Germinal center (tissue), 1 donor: ENCODE data around the gene MSH3.
"Not testable (repeated sequence)": the region's sequence is repeated elsewhere in the genome, so short reads cannot be mapped to it uniquely, and the experiment has no call there.

Experiments
- DNase-seq: peaks from one replicate; pipeline ENCODE4 v3.0.0; 2012; ENCODE audit warnings: mixed read lengths, low spot score

The MSH3 gene

DNA sequence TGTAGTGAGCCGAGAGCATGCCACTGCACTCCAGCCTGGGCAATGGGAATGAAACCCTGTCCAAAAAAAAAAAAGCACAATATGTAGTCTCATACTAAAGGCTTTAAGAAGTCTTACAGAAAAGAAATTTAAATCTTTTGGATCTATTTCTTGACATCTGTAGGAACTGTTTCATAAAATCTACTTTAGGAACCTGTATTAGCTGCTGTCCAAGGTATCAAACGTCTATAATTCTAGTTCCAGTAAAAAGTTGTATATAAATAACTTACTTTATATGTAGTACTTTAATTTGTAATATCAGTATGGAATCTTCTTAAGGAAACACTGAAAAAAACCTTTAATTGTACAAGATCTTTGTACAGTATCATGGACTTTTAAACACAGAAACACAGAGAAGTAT, 199.0 kb downstream of the MSH3 start:
- DNase-seq: no peak

DNA sequence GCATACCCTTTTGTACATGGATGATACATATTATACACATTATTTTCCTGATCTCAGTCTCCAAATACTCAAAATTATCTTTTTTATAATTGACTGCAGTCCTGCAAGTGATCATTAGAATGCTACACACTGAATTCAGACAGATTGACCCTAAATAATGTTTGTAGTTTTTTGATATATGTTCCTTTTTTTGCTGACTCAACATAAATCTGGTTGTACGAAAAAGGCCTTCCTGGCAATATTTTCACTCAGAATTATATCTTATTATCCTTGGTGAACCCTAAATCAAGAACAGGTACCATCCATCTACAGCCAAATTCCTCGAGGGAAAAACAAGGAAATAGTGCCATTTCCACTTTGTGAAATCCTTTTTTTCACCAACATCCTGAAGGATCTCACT, 200.1 kb downstream of the MSH3 start:
- DNase-seq: no peak

DNA sequence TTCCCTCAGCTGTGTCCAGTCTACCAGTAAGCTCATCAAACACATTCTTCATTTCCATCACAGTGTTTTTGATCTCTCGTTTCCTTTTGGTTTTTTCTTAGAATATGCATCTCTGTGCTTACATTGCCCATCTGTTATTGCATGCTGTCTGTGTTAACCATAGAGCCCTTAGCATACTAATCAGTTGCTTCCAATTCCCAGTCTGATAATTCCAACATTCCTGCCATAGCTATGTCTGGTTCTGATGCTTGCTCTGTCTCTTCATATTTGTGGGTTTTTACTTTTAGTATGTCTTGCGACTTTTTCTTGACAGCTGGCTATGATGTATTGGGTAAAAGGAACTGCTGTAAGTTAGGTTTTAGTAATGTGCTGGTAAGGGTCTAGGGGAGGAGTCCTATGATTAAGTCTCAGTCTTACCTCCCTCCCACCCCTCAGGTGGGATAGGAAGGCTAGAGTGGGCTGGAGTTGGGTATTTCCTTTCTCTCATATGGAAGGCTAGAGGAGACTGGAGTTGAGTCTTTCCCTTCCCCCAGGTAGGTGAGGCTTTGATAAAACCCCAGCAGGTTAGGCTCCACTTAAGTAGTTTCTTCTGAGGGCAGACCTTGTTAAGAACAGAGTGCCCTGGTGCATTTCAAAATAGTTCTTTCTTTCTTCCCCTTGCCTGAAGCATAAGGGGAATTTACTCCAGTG, 206.6 kb downstream of the MSH3 start:
- DNase-seq: no peak

DNA sequence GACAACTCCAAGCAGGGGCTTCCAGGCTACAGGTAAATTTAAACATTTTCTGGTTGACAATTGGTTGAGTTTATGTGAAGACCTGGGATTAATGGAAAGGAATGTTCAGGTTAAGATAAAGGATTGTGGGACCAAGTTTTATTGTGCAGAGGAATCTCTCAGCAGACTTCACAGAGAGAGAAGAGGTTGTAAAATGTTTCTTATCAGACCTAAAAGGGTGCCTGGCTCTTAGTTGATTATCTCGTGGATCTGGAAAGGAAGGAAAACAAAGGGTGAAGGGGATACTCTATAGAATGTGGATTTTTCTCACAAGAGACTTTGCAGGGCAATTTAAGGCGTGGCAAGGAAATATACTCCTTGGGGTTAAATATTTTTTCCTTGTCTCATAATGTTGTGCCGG, 209.3 kb downstream of the MSH3 start:
- no peak for DNase-seq

DNA sequence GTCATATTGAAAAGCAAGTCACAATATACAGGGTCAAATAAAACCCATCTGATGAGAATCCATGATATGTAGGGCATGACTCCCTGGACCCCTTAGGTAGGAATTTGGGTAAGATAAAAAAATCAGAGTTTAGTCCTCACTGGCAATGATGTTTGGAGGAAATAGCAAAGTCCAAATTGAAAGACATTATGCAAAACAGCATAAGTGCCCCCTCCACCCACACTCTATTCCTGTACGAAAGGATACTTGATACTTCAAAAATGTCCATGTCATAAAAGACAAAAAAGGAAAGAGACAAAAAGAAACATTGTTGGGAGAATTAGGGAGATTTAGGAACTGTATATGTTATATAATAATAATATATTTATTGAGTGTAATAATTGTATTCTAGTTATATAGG, 209.7 kb downstream of the MSH3 start:
- DNase-seq: no peak

DNA sequence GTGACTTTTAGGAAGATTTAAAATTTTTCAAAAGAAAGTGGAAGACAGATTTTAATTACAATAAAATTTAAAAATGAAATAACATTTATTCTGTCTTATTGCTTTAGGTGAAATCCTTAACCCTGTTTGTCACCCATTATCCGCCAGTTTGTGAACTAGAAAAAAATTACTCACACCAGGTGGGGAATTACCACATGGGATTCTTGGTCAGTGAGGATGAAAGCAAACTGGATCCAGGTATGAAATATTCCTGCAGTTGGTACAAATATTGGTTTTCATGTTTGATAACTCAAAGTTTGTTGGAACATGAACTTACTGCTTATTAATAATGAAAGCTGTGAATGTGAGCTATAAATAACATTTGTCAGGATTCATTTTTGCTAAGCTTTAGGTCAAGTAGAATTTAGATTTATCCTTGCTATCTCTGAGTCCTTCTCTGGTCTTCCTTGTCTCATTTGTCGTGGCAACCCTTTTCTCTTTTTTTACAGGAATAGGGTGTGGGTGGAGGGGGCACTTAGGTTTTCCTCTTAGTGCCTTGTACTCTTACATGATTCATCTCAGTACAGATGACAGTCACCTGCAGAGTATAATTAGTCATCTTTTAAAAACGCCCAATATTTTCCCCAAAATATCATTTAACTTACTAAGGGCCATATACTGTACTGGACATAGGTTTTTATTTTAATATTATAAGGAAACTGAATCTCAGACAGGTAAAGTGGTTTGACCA, 210.4 kb downstream of the MSH3 start:
- DNase-seq: no peak

DNA sequence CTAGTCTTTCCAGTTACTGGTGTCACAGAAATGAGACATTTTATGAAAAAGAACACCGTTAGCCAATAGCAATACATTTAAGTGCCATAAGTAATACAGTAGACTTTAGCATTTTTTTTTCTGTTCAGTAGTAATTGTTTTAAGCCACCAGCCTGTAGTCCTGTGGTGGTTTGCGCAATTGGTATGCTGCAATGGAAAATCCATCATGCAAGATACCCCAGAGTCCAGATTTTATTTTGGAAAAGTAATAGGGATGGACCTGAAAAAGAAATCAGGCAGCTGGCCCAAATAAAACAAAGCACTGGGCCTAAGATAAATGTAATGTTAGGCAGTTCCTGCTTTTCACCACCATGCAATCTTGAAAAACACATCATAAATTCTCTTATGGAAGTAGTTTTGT, 211.1 kb downstream of the MSH3 start:
- no peak for DNase-seq

DNA sequence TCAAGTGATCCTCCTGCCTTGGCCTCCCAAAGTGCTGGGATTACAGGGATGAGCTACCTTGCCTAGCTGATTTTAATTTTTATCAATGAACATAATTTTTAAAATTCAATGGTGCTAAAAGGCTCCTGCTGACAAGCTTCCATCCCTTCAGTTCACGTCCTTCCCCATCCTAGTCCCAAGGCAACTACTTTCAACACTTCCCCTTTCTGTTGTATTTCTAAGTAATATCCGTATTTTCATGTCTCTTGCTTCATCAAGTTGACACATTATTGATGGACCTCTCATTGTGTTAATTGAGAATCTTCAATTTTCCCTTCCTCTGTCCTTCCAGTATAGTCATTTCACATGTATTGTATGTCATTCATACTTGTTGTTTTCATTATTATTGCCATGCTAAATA, 211.9 kb downstream of the MSH3 start:
- DNase-seq: no peak

DNA sequence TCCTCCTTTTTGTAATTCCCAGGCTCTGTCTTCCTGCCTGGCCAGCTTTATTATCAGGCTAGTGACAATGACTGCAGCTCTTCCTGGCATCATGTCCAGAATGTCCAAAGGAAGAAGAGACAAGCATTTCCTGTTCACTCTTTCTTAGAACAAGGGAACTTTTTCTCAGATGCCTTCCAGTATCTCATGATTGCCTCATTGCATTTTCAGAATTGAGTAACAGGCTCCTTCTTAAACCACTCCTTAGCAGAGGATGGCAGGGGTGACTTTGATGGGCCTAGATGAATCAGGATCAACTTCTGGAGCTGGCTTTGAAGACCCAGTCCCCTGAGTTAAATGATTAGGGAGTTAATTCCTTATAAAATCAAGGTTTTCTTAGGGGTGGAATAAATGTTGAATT, 212.8 kb downstream of the MSH3 start:
- DNase-seq: no peak

DNA sequence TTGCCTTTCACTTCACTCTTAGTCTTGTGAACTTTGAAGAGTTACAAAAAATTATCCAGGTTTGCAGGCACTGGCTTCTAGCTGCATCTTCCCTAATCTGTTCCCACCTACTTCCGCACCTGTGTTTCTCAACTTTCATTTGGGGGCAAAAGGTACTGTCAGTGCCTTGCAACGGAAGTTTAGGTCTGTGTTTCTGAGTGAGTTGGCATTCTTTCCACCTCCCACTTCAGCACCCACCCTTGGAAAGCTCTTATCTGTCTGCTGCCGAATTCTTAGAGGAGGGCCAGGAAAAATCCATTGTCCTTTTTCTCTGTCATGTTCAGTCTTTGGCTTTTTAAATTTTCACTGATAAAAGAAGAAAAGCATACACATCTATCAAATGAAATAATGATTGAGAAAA, 216.0 kb downstream of the MSH3 start:
- no peak for DNase-seq

DNA sequence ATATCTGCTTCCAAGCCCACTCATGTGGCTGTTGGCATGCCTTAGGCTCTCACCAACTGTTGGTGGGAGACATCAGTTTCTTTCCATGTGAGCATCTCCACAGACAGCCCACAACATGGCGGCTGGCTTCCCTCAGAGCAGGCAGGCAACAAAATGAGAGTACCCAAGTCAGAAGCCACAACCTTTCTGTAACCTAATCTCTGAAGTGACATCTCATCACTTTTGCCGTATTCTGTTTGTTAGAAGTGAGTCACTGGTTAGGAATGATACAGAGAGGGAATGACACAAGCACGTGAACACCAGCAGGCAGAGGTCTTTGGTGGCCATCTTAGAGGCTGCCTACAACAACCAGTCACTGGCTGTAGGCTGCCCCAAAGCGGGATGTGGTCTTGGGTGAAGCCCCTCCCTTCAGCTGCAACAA, 217.1 kb downstream of the MSH3 start:
- DNase-seq: no peak

DNA sequence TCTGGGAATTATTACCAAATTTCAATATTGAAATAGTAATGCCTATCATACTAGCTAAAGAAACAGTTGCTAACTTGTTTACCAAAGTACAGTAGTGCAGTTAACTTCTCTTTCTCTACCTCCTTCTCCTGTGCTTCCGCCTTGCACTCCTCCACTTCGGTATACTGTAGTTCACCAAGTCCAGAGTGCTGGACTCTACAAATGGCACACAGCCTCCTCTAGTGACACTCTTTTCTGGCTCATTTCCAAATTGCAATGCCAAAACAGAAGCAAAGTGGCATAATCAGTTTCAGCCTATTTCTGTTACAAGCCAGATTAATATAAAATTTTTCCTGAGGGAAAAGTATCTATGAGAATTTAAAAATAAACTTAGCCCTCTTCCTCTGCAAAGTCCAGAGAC, 219.7 kb downstream of the MSH3 start:
- DNase-seq: no peak

DNA sequence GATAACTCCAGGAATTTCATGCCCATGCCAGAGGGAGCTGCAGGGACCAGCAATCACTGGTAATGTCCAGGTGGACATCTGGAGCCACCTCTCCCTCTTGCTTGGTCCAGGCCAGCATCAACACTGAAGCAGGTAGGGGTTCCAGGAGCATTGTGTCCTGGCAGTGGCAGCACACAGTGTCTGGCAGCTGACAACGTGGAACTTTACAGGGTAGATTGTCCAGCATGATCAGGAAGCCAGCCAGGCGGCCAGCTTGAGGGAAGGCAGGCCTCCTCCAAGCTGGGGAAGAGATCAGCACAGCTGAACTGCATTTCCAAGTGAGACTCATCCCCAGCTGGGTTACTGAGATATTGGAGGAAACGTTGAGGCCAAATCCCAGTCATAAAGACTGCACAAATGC, 223.1 kb downstream of the MSH3 start:
- DNase-seq: no peak

DNA sequence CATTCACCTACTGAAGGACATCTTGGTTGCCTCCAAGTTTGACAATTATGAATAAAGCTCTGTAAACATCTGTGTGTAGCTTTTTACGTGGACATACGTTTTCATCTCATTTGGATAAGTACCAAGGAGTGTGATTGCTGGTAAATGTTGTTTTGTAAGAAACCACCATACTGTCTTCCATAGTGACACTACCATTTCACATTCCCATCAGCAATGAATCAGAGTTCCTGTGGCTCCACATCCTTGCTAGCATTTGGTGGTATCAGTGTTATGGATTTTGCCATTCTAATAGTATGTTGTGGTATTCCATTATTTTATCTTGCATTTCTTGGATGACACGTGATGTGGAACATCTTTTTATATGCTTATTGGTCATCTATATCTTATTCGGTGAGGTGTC, 227.3 kb downstream of the MSH3 start:
- no peak for DNase-seq

DNA sequence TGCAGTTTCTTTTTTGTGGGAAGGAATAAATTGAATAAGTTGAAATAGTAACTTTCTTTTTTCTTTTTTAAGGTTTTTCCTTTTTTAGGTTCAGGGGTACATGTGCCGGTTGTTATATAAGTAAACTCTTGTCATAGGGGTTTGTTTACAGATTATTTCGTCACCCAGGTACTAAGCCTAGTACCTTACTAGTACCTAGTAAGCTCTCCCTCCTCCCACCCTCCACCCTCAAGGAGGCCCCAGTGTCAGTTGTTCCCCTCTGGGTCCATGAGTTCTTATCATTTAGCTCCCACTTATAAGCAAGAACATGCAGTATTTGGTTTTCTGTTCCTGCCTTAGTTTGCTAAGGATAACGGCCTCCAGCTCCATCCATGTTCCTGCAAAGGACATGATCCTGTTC, 228.9 kb downstream of the MSH3 start:
- DNase-seq: not testable (repeated sequence)

DNA sequence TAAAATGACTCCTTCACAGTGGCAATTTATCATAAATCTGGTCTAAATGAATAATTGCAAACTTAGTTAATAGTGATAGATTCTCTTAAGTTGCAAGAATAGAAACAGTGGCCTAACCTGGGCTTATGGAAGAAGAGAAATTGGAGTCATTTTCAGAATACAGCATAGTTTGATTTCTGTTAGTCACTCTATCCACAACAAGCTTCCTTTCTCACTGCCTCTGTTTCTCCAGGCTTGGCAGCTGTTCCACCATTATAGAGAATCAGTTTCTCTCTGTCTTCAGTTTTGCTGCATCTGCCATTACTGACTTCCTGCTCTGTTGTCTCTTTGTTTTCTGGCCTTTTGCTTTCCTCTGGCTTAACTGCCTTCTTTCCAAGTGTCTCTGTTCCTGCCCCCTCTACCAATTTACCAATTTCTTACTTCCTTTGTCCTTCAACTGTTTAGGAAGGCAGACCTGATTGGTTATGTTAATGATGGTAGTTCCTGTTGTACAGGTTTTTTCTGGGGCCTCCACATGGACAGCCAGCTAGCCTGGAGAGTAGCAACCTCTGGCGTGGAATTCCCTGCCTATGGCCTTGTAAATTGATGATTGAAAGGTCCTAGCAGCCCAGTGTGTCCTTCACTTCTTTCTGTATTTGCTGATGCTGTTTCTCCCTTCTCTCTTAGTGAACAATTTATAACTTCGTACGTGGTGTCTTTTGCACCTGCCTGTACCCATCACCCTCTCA, 229.8 kb downstream of the MSH3 start:
- no peak for DNase-seq

DNA sequence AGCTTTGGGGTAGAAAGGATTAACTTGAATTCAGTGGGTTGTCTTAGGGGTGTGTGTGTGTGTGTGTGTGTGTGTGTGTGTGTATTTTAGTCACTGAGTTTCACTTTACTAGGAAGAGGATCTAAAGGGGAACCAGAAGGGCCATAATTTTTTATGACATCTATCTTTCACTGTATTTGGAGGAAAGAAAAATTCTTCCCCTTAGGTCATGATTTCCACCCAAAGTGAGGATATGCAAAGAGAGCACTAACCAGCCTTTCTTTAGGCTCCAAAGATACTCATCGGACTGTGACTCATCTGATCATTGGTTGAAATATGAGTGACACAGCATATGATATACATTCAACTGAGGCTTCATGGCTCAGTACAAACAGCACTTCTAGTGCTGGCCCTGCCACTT, 230.5 kb downstream of the MSH3 start:
- DNase-seq: no peak

DNA sequence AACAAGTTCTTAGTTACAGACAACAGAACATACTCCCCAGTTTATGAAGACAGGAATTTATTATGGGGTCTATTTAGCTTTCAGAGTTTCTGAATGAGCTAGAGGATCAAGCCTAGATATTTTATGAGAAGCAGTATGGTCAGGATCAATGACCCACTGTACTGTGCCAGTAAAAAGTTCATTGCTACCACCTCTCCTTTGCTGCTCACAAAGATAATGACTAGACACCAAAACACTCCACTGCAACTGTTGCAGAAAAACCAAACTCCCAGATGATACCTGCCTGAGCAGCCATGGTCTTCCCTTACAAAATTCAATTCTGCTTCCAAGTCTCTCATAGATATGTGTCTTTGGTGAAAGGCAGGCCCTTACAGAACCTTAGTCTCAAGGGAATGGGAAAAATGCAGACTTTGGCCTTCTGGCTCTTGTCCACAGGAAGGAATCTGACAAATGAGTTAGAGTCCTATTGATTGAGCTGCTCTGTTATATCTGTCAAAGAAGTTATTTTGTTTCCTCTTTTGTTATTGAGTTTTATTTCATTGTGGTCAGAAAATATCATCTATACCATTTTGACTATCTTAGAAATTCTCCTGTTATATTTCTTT, 231.0 kb downstream of the MSH3 start:
- DNase-seq: no peak

DNA sequence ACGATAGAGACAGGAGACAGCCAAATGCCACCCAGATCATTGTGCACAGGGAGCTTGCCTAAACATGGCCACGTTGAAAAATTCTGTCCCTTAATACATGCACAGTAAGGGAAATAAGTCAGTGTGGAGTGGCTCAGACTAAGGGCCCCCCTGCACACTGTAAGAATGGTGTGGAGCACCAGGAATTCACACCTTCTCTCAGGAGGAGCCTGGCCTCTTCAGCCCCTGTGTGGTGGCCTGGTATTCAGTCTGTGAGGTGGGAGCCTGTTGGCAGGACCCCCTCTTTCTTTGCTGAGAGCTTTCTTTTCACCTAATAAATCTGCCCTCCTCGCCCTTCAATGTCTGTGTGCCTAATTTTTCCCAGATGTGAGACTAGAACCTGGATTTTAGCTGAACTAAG, 239.6 kb downstream of the MSH3 start:
- DNase-seq: no peak

DNA sequence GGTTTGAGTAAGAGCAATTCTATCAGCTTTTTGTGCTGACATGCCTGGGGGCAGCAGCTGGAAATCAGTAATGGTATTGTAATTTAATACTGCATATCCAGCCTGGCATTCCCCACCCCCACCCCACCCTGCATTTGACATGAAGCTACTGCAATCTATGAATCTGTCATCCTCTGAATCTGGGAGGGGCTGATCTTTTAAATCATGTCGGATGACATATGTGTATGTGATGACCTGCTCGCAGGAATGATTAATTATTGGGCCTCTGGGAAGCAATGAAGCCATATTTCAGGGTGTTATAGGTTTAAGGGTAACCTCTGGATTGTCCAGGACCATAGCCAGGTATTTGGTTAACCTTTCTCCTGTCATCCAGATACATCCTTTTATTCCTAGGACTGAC, 241.1 kb downstream of the MSH3 start:
- DNase-seq: no peak

DNA sequence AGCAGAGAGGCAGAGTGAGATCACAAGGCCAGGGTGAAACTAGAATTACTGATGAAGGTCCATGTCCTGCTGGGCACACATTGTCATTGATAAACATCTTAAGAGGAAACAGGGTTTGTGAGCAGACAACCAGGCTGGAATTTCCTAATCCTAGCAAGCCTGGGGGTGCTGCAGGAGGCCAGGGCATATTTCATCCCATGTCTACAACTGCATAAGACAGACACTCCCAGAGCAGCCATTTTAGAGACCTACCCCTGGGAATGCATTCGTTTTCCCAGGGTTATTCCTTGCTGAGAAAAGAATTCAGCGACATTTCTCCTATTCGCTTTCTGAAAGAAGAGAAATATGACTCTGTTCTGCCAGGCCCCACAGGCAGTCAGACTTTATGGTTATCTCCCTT, 248.2 kb downstream of the MSH3 start:
- not testable (repeated sequence) for DNase-seq

DNA sequence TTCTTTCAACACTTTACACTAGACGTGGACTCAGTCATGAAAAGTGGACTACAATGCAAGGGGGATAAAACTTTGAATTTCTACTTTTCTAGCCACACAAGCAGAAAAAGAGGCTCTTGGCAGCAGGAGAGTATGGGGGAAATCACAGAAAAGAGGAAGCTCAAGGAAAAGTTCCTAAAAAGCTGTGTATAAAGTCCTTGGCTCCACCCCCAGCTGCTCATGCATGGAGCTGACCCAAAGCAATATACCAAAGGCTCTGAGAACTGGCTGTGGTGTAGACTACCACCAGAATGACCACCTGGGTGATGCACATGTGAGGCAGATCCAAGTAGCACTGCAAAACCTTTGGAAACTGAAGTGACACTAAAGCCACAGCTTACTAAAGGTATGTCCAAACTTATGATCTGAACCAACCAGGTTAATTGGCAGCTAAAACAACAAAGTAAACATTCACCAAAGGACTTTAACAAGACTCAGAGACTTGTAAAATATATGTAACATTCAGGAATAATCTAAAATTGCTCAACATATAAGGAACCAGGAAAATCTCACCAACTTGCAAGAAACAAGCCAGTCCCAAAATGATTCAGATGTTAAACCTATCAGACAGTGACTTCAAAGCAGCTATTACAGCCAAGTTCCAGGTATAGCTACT, 250.2 kb downstream of the MSH3 start:
- no peak for DNase-seq
